Mucosa of rectum (tissue), 2 donors: ENCODE data around the gene TRPM5.

Experiments used
- H3K27ac ChIP-seq, 2 donors: one replicate each; pipeline ENCODE4 v1.7.0; 2013; ENCODE audit warnings: inconsistent platforms in 2 of 2, low read depth in 2 of 2, low read length in 2 of 2
- H3K27me3 ChIP-seq, 2 donors: one replicate each; pipeline ENCODE4 v1.7.0; 2013; ENCODE audit warnings: low read length in 2 of 2; ENCODE audit not compliant: control insufficient read depth in 2 of 2, insufficient read depth in 2 of 2
- H3K36me3 ChIP-seq, 2 donors: one replicate each; pipeline ENCODE4 v1.7.0; 2013; ENCODE audit warnings: low read length in 2 of 2; ENCODE audit not compliant: control insufficient read depth in 2 of 2, insufficient read depth in 2 of 2
- H3K4me1 ChIP-seq, 2 donors: one replicate each; pipeline ENCODE4 v1.7.0; 2013; ENCODE audit warnings: low read length in 2 of 2, mild to moderate bottlenecking in 1 of 2; ENCODE audit not compliant: control insufficient read depth in 2 of 2, insufficient read depth in 2 of 2
- H3K4me3 ChIP-seq, 2 donors: one replicate each; pipeline ENCODE4 v1.7.0; 2013; ENCODE audit warnings: low read length in 2 of 2
- H3K9ac ChIP-seq, 2 donors: one replicate each; pipeline ENCODE4 v1.7.0; 2013; ENCODE audit warnings: low read length in 2 of 2, low read depth in 1 of 2, mild to moderate bottlenecking in 1 of 2
- H3K9me3 ChIP-seq, 2 donors: one replicate each; pipeline ENCODE4 v1.7.0; 2013; ENCODE audit warnings: low read length in 2 of 2; ENCODE audit not compliant: control insufficient read depth in 2 of 2
- donor health status: healthy.
- donor health status: Normal muscosa, but diverticular disease.

The TRPM5 gene

DNA sequence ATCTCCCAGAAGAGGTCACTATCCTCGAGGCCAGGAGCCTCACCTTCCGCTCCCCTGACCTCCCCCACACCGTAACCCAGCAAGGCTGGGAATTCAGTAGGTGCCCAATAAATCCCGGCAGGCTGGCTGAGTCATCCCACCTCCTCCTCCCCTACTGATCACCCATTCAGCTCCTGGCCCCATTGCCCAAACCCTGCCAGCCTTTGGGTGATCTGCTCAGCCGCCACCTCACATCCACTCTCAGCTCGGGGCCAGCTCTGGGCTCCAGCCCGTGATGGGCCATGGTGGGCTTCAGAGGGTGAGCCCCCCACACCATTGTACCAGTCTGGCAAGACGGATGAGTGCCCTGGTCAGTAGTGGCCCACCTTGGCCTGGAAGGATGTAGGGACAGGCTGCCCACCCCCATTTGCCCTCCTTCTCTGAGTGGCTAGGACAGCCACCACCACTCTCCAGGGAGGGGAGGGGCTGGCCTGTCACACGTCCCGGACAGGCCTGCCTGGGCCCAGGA, 8.2 kb downstream of the TRPM5 start:
- Histone ChIP-seq H3K27ac (no peak overlapping the region), H3K9me3 (no peaks in the 10 kb centered on the region), H3K4me3 (no peak overlapping the region), H3K9ac (no peak overlapping the region), H3K27me3 (no peaks in the 10 kb centered on the region), H3K36me3 (peaks cover 0 to 7% of the 10 kb centered on the region in 2 donors), H3K4me1 (peaks cover 4 to 6% of the 10 kb centered on the region in 2 donors)

DNA sequence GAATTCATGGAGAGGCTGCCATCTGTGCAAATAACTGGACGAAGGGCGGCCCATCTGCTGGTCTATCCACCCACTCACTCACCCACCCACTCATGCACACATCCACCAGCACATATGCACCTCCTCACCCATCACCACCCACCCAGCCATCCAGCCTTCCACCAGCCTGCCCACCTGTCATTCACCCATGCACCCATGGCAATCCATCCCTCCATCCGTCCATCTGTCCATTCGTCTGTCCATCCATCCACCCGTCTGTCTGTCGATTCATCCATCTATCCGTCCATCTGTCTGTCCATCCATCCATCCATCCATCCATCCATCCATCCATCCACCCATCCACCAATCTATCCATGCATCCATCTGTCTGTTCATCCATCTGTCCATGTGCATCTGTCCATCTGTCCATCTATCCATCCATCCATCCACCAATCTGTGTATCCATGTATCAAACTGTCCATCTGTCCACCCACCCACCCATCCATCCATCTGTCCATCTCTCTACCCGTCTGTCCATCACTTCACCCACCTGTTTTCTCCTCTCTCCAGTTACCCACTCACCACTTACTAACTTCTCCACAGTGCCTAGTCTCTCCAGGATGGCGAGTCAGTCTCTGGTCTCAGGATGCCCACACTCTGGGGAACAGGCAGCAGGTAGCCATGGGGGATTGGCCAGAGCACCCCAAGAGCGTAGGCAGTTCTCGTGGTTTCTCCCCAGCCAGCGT, 8.9 kb downstream of the TRPM5 start:
- H3K36me3 ChIP-seq, result peaks cover 0 to 7% of the 10 kb centered on the region in 2 donors
- no peak overlapping the region for H3K9ac ChIP-seq
- H3K27me3 ChIP-seq, result no peaks in the 10 kb centered on the region
- H3K4me1 ChIP-seq, result peaks cover 0 to under 1% of the 10 kb centered on the region in 2 donors
- no peak overlapping the region for H3K27ac ChIP-seq
- H3K9me3 ChIP-seq, result no peaks in the 10 kb centered on the region
- H3K4me3 ChIP-seq, result no peak overlapping the region

DNA sequence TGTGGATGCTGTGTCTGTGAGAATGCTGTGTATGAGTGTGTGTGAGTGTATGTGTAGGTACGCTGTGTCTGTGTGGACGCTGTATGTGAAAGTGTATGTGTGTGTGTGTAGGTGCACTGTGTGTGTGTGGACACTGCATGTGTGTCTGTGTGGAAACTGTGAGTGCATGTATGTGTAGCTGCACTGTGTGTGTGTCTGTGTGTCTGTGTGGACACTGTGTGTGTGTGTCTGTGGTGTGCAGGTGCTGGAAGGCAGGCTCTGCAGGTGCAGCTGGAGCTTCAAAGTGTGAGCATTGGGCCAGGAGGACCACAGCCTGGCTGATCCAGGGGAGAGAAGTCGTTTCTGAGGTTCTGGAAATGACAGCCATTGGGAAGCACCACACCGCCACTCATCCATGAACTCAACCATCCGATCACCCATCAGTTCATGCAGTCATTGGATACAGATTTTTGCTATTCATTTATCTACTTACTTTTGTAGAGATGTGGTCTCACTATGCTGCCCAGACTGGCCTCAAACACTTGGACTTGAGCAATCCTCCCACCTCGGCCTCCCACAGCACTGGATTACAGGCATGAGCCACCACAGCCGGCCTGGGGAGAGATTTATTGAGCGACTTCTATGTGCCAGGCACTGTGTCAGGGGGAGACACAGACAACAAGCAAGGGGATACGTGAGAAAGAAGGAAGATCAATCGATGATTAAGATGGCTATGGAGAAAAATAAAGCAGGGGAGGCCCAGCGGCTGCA, 9.6 kb downstream of the TRPM5 start:
- Histone ChIP-seq H3K27ac (no peak overlapping the region), H3K4me3 (no peak overlapping the region), H3K9ac (no peak overlapping the region), H3K27me3 (no peaks in the 10 kb centered on the region), H3K36me3 (peaks cover 0 to 7% of the 10 kb centered on the region in 2 donors), H3K9me3 (no peaks in the 10 kb centered on the region), H3K4me1 (no peaks in the 10 kb centered on the region)

DNA sequence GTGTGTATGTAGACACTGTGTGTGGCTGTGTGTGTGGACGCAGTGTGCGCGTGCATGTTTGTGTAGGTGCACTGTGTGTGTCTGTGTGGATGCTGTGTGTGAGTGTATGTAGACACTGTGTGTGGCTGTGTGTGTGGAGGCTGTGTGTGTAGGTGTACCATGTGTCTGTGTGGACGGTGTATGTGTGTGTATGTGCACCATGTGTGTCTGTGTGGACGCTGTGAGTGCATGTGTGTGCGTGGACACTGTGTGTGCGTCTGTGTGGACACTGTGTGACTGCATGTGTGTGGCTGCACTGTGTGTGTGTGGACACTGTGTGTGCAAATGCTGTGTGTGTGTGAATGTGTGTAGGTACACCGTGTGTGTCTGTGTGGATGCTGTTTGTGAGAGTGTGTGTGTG, 10.3 kb downstream of the TRPM5 start:
- peaks cover 0 to 7% of the 10 kb centered on the region in 2 donors for H3K36me3 ChIP-seq
- no peaks in the 10 kb centered on the region for H3K9me3 ChIP-seq
- no peak overlapping the region for H3K27ac ChIP-seq
- H3K9ac ChIP-seq, result no peak overlapping the region
- no peak overlapping the region for H3K4me3 ChIP-seq
- H3K4me1 ChIP-seq, result no peaks in the 10 kb centered on the region
- no peaks in the 10 kb centered on the region for H3K27me3 ChIP-seq

DNA sequence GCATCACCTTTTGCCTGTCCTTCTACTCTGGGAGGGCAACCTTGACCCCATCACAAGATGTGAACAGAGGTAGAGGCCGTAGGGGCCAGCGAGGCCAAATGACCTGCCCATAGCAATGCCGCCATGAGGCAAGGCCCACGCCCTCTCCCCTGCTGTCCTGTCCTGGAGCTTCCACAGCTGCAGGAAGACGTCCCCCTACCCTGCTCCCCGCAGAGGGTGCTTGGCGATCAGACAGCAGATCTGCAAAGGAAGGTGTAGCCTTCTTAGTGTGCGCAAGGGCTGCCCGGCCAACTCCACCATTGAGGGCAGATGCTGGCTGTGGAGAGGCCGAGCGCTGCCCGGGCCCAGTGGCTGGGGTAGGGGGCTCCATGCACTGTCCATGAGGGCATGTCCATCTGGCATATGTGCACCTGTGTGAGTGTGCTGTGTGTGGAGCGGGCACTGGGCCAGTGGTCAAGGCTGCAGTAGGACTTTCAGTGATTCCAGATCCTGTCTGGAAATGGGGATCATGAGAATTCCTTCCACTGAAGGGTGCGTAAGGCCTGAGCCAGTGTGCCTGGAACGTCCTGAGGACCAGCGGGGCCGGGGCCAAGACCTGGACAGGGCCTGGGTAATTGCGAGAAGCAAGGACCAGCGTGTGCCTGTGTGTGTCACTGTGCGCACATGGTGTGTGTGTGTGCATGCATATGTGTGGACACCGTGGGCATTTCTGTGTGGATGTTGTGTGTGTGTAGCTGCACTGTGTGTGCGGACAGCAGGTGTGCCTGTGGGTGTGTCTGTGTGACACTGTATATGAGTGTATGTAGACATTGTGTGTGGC, 11.0 kb downstream of the TRPM5 start:
- no peak overlapping the region for H3K27ac ChIP-seq
- H3K4me1 ChIP-seq, result no peaks in the 10 kb centered on the region
- no peaks in the 10 kb centered on the region for H3K27me3 ChIP-seq
- no peak overlapping the region for H3K4me3 ChIP-seq
- no peak overlapping the region for H3K9ac ChIP-seq
- H3K9me3 ChIP-seq, result no peaks in the 10 kb centered on the region
- H3K36me3 ChIP-seq, result peaks cover 0 to 7% of the 10 kb centered on the region in 2 donors

DNA sequence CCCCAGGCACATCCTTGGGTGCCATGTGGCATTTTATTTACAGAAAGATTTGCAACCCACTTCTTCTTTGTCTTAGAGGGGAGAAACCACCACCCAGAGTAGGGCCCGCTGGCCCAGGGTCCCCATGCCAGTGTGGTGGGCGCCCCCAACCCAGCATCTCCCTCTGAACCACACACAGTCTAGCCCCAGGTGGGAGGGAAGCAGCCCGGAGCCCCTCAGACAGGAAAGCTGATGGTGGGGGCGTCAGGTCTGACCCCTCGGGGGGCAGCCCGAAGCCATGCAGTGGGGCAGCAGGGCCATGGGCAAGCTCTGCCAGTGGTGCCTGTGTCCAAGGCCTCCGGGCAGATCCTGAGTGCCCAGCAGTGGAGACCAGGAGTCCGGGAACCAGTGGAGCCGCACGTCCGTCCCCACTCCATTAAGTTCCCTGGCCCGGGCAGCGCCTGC, 11.7 kb downstream of the TRPM5 start:
- no peaks in the 10 kb centered on the region for H3K27me3 ChIP-seq
- H3K4me3 ChIP-seq, result no peak overlapping the region
- H3K9me3 ChIP-seq, result no peaks in the 10 kb centered on the region
- peaks cover 0 to 4% of the 10 kb centered on the region in 2 donors for H3K4me1 ChIP-seq
- peaks cover 0 to 7% of the 10 kb centered on the region in 2 donors for H3K36me3 ChIP-seq
- H3K9ac ChIP-seq, result no peak overlapping the region
- H3K27ac ChIP-seq, result no peak overlapping the region

DNA sequence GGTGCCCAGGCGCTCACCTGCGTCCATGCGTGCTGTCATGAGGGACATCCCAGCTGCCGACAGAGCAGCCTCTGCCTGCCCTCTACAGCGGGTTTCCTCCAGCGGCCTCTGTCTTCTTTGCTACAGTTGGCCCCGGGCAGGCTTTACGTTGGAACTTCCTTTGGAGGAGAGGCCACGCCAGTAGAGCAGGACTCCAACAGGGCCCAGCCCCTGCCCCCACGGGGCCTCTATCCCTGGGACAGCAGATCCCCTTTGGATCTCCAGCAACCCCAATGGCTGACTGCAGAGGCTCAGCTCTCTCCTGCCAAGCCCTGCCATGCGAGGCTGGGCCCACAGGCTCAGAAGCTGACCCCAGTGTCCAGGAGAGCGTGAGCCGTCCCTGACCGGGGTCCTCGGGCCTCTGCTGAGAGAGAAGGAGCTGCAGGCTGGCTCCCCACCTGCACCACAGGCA, 12.1 kb downstream of the TRPM5 start:
- Histone ChIP-seq H3K9ac (no peak overlapping the region), H3K36me3 (peaks cover 0 to 7% of the 10 kb centered on the region in 2 donors), H3K27ac (no peak overlapping the region), H3K4me1 (peaks cover 4 to 8% of the 10 kb centered on the region in 2 donors), H3K9me3 (no peaks in the 10 kb centered on the region), H3K27me3 (no peaks in the 10 kb centered on the region), H3K4me3 (no peak overlapping the region)

DNA sequence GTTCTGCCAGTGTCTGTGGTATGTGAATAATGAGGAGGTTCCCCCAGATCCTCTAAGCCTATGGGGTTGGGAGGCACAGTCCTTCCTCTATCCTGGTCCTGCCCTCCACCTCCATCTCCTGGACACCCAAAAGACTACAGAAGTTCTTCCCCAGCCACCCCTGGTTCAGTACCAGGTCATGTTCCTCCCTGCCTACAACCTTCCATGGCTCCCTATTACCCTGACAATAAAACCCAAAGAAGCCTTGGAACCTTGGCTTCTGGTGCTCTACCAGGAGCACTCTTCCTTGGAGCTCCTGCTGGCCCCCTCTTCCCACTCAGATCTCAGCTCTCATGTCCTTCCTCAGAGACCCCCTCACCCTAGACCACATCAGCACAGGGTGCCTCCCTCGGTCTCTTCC, 12.9 kb downstream of the TRPM5 start:
- H3K27me3 ChIP-seq, result no peaks in the 10 kb centered on the region
- no peak overlapping the region for H3K27ac ChIP-seq
- peaks cover 6 to 12% of the 10 kb centered on the region in 2 donors for H3K4me1 ChIP-seq
- H3K9me3 ChIP-seq, result no peaks in the 10 kb centered on the region
- H3K36me3 ChIP-seq, result peaks cover 0 to 7% of the 10 kb centered on the region in 2 donors
- H3K9ac ChIP-seq, result no peak overlapping the region
- H3K4me3 ChIP-seq, result no peak overlapping the region

DNA sequence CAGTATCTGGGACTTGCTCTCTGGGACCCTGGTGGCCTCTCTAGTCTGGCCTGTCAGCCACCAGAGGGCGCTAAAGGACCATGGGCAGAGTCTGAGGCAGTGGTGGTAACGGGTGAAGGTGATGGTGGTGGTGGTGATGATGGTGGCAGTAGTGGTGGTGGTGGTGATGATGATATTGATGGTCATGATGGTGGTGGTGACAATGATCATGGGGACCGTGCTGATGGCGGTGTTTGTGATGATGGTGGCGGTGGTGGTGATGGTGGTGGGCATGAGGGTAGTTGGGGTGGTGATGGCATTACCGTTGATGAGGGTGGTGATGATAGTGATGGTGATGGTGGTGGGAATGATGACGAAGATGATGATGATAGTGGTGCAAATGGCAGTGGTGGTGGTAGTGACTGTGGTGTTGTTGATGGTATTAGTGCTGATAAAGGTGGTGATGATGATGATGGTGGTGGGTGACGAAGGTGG, 16.0 kb downstream of the TRPM5 start:
- no peaks in the 10 kb centered on the region for H3K36me3 ChIP-seq
- H3K27me3 ChIP-seq, result peaks cover 4 to 16% of the 10 kb centered on the region in 2 donors
- no peaks in the 10 kb centered on the region for H3K9me3 ChIP-seq
- H3K9ac ChIP-seq, result no peak overlapping the region
- H3K4me1 ChIP-seq, result peaks cover 6 to 12% of the 10 kb centered on the region in 2 donors
- H3K27ac ChIP-seq, result no peak overlapping the region
- H3K4me3 ChIP-seq, result no peak overlapping the region
